ENCODE measurements around the gene EVC2. TPM values are rescaled to one million over a fixed set of nuclear protein-coding genes. Genes with fewer than 3 reads are reported as not detected.
"Not testable (repeated sequence)": the region's sequence is repeated elsewhere in the genome, so short reads cannot be mapped to it uniquely, and the experiment has no call there.

The EVC2 gene
- total and polyA plus RNA-seq, 9 of the 15 experiments (the other 6 are each of a cell fraction or from before 2014, with no cell fraction given) = 0.03 to 0.55 (median 0.38) TPM; not detected in 1

DNA sequence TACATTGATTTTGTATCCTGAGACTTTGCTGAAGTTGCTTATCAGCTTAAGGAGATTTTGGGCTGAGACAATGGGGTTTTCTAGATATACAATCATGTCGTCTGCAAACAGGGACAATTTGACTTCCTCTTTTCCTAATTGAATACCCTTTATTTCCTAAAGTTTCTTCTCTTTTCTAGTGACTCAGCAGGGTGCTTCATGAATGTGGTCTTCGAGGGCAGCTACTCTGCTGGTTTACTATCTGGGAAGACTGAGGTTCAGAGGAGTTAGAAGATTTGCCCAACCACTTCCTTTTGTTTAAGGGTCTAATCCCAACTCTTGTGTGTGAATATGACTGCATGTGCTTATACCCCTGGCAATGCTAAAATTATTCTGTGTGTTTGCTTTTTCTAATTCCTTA is 20.1 kb upstream of the EVC2 start:
- POLR2A ChIA-PET; BruUV-seq (replicated peaks); H3K9me3 ChIP-seq (replicated peaks; ENCODE audit: control insufficient read depth, insufficient read depth, low read depth, low read length); FAIRE-seq; H4K20me1 ChIP-seq (replicated peaks; ENCODE audit: control insufficient read depth, insufficient read depth, low read length); H2AFZ ChIP-seq (ENCODE audit: low read depth, low read length); CTCF ChIA-PET (ENCODE audit: low intra/inter-chr PET ratio); H3K27me3 ChIP-seq (ENCODE audit: control insufficient read depth in 2 of 2, insufficient read depth in 2 of 2, low read length in 2 of 2); H3K27ac ChIP-seq (ENCODE audit: extremely low read depth, low read depth, low read length); intact Hi-C loops (cut with micrococcal nuclease); H3K9ac ChIP-seq (ENCODE audit: insufficient read depth in 1 of 2, low read depth in 2 of 2, low read length in 2 of 2); H3K79me2 ChIP-seq (ENCODE audit: control insufficient read depth, insufficient read depth, low read length); DNase-seq (ENCODE audit: extremely low read depth in 1 of 4, low spot score in 3 of 4); ATAC-seq; H3K9me1 ChIP-seq (ENCODE audit: control insufficient read depth, insufficient read depth, low read length); H3K4me2 ChIP-seq (ENCODE audit: insufficient read depth, low read length); in situ Hi-C loops (cut with MboI); H3K4me3 ChIP-seq; H3K36me3 ChIP-seq (ENCODE audit: control insufficient read depth, insufficient read depth, low read length); H3K4me1 ChIP-seq (replicated peaks in 1 of 2; ENCODE audit: control insufficient read depth in 2 of 2, insufficient read depth in 2 of 2, low read length in 2 of 2): not testable (repeated sequence)
- WGBS (ENCODE audit: insufficient coverage, low coverage, missing lambda C conversion rate) = 0% methylated on average over 2 of the region's 2 CpGs
- peak; percentile 56; the same call in 1 of the 2 replicates for TF ChIP-seq SOX6 (IDR thresholded peaks at IDR 0.05)

DNA sequence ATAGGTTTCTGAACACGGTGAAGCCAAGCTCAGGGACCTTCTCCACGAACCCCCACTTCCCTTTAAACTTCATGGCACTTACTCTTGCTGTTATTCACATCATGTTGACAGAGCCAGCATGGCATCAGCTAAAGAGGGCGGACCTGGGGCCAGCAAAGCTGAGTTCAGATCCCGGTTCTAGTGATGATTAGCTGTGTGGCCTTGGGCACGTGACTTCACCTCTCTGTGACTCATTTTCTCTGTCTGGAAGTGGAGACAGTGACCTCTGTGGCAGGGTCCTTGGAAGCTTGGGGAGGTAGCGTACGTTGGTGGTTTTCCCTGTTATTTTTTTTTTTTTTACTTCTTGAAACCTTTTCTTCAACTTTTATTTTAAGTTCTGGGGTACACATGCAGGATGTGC is 16.0 kb upstream of the EVC2 start:
- no peaks in the 10 kb centered on the region for H4K20me1 ChIP-seq (replicated peaks; ENCODE audit: control insufficient read depth, insufficient read depth, low read length)
- no peak for DNase-seq (ENCODE audit: extremely low read depth in 1 of 4, low spot score in 3 of 4)
- intact Hi-C loops (cut with micrococcal nuclease) (no loop called here), in situ Hi-C loops (cut with MboI) (no loop called here)
- ChIA-PET CTCF (ENCODE audit: low intra/inter-chr PET ratio) (no interaction called here), POLR2A (interaction anchor here (0.6 to 0.7 kb wide), 2 partner anchors 9 to 11 kb away, joined by 3 to 5 read pairs; no protein-coding TSS in a partner anchor)
- H3K9me3 ChIP-seq (replicated peaks; ENCODE audit: control insufficient read depth, insufficient read depth, low read depth, low read length) = no peaks in the 10 kb centered on the region
- H3K79me2 ChIP-seq (ENCODE audit: control insufficient read depth, insufficient read depth, low read length) = no peaks in the 10 kb centered on the region
- FAIRE-seq = no peak
- H3K4me2 ChIP-seq (ENCODE audit: insufficient read depth, low read length) = no peak overlapping the region
- no peak overlapping the region for H3K9ac ChIP-seq (ENCODE audit: insufficient read depth in 1 of 2, low read depth in 2 of 2, low read length in 2 of 2)
- no TSS peak for BruUV-seq (replicated peaks)
- H3K36me3 ChIP-seq (ENCODE audit: control insufficient read depth, insufficient read depth, low read length) = no peaks in the 10 kb centered on the region
- no peaks in the 10 kb centered on the region for H3K4me1 ChIP-seq (replicated peaks in 1 of 2; ENCODE audit: control insufficient read depth in 2 of 2, insufficient read depth in 2 of 2, low read length in 2 of 2)
- H3K27ac ChIP-seq (ENCODE audit: extremely low read depth, low read depth, low read length) = no peak overlapping the region
- H3K9me1 ChIP-seq (ENCODE audit: control insufficient read depth, insufficient read depth, low read length) = peaks cover 2% of the 10 kb centered on the region
- H2AFZ ChIP-seq (ENCODE audit: low read depth, low read length) = no peak overlapping the region
- 17% methylated on average over 7 of the region's 7 CpGs for WGBS (ENCODE audit: insufficient coverage, low coverage, missing lambda C conversion rate)
- no peaks in the 10 kb centered on the region for H3K27me3 ChIP-seq (ENCODE audit: control insufficient read depth in 2 of 2, insufficient read depth in 2 of 2, low read length in 2 of 2)
- ATAC-seq = no peak
- H3K4me3 ChIP-seq = no peak overlapping the region
- TF ChIP-seq SMAD2 (IDR thresholded peaks at IDR 0.05; ENCODE audit: low read depth, low read length) (no peak), MTA1 (IDR thresholded peaks at IDR 0.05; ENCODE audit: borderline replicate concordance) (no peak), NEUROD1 (IDR thresholded peaks at IDR 0.05; ENCODE audit: borderline replicate concordance, low read depth, low read length, partially characterized antibody) (no peak), SMARCB1 (IDR thresholded peaks at IDR 0.05; ENCODE audit: insufficient read length, low read depth) (no peak), ZNF764 (CRISPR knock-in tag; IDR thresholded peaks at IDR 0.05; ENCODE audit: low read depth) (no peak)
- TF ChIP-seq, protein P1, sequence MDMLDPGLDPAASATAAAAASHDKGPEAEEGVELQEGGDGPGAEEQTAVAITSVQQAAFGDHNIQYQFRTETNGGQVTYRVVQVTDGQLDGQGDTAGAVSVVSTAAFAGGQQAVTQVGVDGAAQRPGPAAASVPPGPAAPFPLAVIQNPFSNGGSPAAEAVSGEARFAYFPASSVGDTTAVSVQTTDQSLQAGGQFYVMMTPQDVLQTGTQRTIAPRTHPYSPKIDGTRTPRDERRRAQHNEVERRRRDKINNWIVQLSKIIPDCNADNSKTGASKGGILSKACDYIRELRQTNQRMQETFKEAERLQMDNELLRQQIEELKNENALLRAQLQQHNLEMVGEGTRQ (CRISPR knock-in tag; IDR thresholded peaks at IDR 0.05) = 0 out of 2 replicates have a peak, but pooled peaks have one; percentile 14
- TF ChIP-seq, protein P2, sequence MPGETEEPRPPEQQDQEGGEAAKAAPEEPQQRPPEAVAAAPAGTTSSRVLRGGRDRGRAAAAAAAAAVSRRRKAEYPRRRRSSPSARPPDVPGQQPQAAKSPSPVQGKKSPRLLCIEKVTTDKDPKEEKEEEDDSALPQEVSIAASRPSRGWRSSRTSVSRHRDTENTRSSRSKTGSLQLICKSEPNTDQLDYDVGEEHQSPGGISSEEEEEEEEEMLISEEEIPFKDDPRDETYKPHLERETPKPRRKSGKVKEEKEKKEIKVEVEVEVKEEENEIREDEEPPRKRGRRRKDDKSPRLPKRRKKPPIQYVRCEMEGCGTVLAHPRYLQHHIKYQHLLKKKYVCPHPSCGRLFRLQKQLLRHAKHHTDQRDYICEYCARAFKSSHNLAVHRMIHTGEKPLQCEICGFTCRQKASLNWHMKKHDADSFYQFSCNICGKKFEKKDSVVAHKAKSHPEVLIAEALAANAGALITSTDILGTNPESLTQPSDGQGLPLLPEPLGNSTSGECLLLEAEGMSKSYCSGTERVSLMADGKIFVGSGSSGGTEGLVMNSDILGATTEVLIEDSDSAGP (CRISPR knock-in tag; IDR thresholded peaks at IDR 0.05) = no peak
